Retina (tissue), 1 donor: ENCODE measurements around the gene RASSF1.
A peak's percentile ranks its signal among the peaks of the same experiment; 100 is the strongest.

ENCODE experiments used
- DNase-seq: peaks from one replicate; pipeline ENCODE4 v3.0.0-alpha.2; 2016

Gene RASSF1, protein sequence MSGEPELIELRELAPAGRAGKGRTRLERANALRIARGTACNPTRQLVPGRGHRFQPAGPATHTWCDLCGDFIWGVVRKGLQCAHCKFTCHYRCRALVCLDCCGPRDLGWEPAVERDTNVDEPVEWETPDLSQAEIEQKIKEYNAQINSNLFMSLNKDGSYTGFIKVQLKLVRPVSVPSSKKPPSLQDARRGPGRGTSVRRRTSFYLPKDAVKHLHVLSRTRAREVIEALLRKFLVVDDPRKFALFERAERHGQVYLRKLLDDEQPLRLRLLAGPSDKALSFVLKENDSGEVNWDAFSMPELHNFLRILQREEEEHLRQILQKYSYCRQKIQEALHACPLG

DNA sequence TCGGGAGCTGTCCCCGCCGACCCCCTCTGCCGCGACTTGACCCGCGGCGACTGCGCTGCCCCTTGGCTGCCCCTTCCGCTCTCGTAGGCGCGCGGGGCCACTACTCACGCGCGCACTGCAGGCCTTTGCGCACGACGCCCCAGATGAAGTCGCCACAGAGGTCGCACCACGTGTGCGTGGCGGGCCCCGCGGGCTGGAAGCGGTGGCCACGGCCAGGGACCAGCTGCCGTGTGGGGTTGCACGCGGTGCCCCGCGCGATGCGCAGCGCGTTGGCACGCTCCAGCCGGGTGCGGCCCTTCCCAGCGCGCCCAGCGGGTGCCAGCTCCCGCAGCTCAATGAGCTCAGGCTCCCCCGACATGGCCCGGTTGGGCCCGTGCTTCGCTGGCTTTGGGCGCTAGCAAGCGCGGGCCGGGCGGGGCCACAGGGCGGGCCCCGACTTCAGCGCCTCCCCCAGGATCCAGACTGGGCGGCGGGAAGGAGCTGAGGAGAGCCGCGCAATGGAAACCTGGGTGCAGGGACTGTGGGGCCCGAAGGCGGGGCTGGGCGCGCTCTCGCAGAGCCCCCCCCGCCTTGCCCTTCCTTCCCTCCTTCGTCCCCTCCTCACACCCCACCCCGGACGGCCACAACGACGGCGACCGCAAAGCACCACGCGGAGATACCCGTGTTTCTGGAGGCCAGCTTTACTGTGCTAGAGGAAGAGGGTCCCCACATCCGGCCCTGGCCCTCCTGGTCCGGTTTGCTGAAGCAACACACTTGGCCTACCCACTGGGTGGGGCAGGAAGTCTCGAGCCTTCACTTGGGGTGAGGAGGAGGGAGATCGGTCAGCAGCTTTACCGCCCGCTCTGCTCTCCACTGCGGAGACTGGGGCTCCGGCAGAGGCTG, at the start of gene RASSF1:
TSS of gene RASSF1 (minus strand) at position 389 of the 882 bp plus-strand sequence. CDS start at position 358, 31 bp downstream.
- peak; percentile 46 for DNase-seq

DNA sequence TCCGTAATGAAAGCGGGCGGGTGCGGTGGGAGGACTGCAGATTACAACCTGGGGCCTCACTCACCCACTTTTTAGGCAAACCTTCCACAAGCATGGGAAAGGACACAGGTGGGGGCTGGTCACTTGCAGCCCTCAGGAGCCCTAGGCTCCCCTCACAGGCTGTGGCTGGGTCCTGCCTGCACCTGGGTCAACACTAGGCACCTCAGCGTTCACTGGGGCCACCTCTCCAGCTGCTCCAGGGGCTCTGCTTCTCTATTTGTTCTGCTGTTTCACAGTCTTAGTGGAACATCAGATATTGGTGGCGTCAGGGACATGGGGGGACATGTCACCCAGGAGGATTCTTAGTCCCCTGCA, 48.8 kb upstream of the RASSF1 start:
- DNase-seq = no peak

DNA sequence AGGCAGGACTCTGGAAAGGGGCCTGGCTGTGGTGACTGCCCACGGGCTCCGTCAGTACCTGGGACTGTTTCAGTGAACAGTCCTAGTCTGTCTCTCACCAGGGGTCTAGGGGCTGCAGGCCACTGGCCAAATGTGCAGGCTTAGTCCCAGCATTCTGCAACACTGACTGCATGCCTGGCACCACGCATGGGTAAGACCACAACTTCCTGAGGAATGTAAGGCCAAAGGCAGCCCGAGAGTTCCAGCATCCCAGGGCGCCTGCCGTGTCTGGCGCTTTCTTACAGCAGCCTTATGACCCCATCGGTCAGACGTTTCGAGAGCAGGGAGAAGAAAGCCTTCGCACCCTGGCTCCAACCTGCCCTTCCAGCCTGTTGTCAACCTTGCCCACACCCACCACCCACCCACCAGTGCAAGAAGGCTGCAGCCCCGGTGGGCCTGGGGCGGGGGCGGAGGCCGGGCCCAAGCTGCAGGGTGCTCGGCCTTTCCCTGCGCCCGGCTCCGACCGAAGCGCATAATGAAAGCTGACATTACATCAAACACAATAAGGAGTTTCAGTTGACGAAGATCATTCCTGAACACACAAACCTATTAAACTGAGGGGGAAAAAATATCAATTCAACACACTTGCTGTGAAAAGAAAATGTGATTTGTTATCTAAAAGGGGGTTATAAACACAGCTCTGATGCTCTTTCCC, 48.2 kb upstream of the RASSF1 start:
- DNase-seq = peak; percentile 79

DNA sequence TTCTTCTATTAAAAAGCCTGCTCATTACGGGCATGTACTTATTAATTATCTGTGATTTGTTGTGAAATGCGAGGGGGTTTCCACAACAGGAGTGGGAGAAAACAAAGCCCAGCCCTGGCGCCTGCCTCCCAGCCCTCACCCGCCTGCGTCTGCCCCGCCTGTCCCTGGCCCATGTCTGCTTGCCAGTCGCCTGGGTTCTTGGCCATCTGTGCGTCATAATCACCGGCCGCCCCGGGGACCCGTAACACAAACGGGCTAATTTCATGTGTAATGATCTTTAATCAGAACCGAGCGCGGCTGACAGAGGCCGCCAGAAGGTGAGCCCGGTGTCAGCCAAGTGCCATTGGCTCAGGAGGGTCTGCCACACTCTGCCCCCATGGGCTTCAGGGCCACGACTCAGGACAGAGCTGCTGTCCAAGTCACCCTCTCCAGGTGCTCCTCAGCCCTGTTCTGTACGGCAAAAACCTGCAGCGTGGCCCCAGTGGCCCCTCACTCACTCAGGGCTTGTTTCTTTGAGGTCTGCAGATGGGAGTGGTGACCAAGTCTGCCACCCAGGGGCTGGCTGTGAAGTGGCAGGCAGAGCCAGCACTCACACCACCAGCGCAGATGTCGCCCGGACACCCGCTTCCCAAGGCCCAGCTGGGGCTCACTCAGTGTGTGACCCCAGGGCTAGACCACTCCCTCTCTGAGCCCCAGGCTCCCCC, 47.5 kb upstream of the RASSF1 start:
- peak; percentile 91 for DNase-seq

DNA sequence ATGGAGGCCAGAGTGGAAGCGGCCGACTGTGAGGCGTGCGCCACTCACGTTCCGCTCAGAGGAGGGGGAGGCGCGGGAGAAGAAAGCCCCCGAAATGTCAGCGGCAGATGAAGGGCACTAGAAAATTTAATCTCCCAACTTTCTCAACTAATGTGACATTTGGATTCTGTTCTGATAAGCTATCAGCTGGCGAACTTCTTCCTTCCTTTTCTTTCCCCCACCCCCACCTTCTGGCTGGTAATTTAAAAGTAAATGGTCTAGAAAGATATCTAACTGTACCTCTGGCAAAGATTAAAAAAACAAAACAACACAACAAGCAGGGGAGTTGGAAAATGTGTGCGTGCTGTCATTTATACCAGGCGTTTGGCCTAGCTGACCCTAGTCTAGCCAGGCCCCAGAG, 45.1 kb upstream of the RASSF1 start:
- no peak for DNase-seq

DNA sequence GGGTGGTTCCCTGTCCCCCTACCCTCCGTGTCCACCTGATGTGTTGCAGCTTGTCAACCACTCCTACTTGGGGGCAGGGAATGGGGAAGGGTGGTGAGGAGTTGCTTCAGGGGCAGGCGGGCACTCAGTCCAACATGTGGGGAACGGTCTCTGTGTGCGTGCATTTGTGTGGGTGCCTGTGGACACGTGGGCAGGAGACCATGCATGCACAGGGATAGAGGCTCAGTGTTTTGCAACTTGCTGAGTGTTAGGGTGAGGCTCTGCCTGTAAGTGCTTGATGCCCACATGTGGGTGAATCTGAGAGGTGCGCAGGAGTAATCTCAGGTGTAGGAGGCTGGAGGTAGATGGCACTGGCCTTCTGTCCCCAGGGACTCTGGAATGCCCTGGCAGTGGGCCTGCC, 43.1 kb upstream of the RASSF1 start:
- no peak for DNase-seq

DNA sequence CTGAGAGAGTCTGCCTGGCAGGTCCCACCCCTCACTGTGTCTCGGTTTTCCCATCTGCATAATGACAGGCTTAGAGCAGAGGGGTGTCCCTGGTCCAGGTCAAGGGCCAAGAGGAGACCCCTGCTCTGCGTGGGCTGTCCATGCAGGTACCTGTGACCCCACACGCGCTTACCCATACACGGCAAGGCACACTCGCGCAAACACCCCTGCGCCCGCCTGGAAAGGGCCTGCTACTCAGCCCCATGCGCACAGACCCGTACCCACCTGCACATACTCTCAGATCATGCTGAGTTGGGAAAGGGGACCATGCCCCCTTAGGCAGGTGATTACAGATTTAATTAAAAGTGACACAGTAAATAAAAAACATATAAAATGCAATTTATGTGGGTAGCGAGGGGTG, 42.1 kb upstream of the RASSF1 start:
- DNase-seq = peak; percentile 44

DNA sequence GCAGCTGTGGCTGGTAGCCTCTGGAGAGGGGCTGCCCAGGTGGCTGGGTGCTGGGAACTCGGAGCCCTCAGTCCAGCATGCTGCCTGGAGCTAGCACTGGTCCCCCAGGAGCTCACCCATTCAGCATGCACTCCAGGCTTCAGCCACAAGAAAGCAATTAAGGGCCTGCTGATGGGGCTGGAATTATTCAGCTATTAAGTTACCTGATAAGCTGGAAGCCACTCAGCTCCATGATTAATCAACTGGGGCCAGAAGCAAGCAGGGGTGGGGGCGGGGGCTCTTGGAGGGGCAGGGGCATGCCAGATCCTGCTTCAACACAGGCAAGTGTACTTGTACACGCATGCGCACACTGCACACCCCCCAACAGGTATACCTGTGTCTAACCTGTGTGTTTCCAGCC, 40.7 kb upstream of the RASSF1 start:
- no peak for DNase-seq

DNA sequence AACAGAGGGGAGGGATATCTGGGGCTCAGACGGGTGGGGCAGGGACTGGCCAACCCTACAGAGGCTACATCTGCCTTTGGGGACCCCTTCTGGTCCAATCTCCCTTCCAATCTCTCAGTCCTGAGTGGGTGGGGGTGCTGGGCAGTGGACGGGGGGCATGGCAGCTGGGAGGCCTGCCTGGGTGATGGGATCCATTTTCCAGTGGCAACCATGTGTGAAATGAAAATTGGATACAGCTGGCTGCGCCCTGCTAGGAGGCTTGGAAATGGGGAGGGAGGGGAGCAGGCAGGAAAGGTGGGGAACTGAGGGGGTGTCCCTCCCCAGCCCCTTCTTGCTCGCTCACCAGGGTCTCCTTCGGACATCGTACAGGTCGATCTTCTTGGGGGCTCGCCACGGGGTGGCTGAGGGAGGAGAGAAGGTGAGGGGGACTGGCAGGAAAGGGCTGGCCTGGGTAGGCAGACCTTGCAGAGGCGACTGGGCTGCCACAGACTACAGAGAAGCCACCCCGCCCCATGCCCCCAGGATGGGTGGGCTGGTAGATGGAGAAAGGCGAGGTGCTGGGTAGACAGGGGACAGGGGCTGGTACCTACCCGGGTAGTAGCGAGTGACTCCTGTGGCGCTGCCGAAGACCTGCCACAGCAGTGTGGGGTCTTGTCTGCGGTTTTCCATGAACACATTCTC, 39.9 kb upstream of the RASSF1 start:
- peak; percentile 60 for DNase-seq

DNA sequence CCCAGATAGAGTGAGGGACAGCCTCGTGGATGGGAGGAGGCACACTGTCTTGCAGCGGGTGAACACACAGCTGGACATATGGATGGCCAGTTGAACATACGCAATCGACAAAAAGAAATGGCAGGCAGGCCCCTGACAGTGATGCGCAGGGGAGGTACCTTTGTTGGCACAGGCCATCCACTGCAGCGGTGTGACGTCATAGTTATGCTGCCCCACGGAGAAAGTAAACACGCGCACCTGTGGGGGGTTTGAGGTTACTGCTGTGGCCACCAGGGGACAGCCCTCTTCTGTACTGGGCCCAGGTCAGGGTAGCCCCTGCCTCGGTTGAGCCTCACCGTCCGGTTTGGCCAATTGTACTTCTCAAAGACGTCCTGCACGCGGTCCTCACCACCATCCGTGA, 38.1 kb upstream of the RASSF1 start:
- no peak for DNase-seq

DNA sequence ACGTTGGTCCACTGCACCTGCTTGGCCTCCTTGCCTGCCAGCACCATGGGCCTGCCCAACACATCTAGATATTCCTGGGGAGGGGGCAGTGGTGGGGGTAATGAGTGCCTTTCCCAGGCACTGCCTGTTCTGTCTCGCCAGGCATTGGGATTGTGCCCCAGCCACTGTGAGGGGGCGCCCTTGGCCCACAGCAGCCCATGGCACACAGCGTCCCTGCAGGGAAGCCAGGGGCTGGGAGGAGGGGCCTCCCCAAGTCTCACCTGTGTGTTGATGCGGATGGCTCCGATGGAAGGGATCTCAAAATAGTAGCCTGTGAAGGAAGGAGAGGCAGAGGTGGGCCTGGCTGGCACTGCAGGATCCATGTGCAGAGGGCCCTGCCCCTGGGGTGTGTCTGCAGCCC, 37.4 kb upstream of the RASSF1 start:
- DNase-seq = no peak

DNA sequence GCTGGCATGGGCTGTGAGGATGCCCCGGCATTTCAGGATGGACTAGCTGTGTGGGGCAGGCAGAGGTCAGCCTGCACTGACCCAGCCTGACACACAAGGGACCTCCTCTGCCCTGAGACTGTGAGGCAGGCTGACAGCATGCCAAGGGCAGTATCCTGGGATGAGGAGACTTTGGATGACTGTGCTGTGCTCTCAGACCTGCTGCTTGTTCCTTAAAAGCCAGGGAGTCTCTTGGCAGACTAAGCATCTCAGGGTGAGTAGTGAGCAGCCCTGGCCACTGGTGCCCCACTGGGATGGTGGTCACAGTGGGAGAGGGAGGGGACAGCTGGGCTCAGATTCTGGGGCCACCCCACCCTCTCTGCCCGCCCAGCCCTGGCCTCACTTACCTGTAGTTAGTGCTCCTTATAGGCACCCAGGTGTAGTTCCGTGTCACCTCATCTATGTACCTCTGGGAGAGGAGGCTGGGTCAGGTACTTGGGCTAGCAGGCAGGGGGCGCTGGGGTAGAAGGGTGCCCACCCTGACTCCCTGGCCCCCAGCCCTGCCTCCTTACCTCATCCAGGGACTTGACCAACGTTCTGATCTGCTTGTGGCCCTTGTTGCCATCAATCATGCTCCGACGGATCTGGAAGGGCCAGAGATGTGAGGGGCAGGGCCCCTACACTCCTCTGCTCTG, 34.8 kb upstream of the RASSF1 start:
- no peak for DNase-seq

DNA sequence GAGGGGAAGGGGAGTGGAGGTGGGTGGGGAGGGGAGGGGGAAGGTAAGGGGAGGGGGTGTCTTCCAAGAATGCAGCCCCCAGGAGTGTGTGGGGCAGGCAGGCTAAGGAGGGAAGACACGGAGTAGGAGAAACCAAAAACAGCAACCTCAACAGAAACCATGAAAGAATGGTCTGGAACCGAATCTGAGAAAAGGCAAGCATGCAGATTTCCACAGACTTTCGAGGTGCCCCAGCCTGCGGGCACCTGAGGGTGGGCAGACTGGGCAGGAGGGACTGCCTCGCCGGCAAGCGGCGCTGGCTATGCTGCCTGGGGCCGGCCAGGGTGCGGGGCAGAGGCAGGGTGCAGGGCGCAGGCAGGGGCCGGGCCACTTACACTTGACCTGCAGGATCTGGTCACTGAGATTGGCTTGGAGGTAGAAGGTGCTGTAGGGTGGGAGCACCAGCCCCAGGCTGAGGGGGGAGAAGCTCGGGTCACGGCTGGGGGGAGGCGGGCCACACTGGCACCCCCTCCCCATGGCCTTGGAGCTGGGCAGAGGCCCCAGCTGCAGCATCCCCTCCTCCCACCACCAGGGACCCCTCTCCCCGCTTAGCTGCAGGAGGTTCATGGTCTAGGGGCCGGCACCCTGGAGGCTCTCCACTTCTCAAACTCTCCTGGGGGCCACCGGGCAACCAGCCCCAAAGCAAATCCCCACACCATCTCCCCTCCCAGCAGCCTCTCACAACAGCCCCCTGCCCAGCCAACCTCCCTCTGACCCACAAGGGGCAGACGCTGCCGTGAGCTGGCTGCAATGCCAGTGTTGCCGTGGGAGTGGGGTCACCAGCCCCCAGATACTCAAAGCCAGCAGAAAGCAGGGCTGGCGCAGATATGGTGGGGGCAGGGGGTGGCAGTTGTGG, 34.0 kb upstream of the RASSF1 start:
- peak; percentile 42 for DNase-seq

DNA sequence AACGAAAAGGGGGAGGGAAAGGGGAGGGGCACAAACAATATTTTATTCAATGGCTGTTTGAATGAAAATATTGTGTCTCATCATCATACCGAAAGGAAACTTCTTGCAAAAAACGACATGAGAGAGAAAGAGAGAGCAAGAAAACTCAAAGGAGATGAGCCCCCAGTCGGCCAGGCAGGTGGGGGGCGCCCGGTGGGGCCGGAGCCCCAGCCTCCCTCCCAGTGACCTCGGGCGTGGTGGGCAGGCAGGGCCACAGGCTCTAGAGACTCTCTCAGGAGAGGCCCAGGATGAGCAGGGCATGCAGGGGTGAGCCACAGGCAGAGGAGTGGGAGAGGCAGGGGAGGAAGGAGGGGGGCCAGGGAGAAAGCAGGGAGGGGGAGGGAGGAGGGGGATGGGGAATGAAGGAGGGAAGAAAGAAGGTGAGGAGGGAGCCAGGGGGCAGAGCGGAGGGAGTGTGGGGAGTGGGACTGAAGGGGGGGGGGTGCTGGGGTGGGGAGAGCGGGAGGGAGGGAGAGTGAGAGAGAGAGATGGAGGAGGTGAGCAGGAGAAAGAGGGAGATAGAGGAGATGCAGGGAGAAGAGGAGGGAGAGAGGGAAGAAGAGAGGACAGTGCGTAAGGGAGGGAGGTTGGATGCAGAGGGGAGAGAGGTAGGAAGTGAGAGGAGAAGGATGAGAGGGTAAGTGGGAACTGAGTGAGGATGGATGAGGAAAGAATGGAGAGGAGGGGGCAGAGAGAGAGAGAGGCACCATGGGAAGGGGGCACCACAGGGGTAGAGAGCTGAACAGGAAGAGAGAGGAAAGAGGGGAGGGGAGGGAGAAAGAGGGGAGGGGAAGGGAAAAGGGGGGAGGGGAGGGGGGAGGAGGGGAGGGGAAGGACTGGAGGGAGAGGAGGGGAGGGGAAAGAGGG, 32.8 kb upstream of the RASSF1 start:
- peak; percentile 66 for DNase-seq

DNA sequence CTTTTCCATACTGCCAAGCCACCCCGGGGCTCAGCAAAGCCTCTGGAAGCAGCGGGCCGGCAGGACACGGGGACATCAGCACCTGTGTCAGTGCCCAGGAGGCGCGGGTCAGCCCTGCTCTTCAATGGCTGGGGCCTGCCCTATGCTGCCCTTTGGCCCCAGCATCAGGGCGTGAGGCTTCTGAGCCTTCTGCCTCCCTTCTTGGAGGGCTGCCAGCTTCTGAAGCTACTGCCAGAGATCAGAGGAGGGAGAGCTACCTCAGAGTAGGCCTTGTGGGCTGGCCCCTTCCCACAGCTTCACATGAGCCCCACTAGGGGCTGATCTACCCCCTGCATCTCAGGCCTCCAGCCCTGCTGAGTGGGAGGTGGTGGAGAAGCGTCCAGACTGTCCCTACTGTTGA, 31.7 kb upstream of the RASSF1 start:
- peak; percentile 49 for DNase-seq

DNA sequence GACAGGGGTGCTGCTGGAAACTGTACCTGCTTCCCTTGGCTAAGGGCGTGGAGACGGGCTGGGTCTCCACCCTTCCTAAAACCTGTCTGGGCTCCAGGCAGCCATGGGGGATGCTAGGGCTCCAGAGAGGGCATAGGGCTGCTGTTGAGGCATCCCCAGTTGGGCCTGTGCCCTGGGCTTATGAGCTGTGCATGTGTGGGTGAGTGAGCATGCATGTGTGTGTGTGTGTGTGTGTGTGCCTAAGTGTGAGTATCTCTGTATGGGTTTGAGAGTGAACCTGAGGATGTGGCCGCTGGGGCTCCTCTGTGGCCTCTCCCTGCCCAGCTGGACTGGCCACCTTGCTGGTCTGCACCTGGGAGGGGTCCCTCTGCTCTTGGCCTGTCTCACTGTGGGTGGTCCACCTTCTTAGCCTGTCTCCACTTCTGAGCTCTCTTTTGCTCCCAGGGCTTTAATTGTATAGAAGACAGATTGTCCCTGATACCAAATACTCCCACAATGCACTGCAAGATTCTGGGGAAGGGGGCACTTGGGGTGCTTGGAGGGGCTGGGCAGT, 30.6 kb upstream of the RASSF1 start:
- DNase-seq = peak; percentile 58

DNA sequence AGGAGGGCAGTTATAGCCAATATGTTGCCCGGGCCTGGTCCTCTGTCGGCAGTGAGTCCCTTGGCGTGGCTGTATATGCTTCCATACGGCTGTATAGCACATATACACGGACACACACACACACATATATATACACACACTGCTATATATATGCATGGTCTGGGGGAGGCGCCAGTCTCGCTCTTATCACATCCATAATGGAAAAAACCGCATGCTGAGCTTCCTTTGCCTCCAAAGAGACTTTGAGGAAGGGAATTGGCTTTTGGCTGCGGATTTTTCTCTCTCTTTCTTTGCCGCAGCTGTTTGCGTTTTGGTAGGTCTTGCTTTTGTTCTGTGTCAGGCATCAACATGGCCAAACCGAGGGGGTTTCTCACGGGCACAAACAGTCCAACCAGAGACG, 30.0 kb upstream of the RASSF1 start:
- DNase-seq = peak; percentile 50

DNA sequence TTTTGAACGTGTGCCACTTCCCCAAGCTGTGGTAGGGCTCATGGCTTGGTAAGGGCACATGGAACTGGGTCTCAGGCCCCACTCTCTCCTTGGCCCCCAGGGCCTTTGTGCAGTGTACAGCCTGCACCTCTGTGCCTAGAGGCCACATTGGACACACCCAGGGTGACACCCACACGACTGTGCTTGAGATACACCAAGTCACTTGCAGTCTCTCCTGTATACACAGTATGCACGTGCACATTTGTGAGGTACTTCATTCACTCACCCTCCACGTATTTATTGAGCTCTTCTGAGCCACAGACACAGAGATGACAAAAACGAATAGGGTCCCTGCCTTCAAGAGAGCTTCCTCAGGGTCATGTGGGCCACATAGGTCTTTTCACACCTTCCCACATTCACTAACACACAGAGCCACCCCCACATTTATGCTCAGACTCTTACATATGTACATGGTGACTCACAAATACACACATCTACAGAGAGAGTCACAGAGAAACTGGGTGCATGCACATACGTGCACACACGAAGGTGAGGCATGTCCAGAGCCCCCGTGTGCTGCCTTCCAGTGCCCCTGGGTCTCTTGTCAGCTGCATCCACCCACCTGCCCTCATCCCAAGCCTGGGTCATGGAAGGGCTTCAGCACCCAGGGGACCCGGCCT, 28.5 kb upstream of the RASSF1 start:
- no peak for DNase-seq

DNA sequence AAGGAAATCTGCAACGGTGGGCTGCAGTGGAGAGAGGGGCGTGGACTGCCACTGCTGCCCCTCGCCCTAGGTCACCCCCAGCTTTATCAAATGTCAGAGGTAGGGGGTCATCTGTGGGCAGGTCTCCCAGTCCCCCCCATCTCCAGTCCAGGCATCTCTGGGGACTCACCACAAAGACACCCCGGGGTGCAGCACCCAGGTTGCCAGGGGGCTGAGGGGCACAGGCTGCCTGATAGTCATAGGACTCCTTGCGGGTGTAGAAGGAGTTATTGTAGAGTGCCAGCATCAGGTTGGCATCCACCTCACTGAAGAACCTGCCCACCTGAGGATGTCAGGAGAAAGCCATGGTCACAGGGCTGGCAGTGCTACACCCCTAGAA, 25.2 kb upstream of the RASSF1 start:
- DNase-seq = no peak
